ENCODE results near the gene MYO1A. TPM values are rescaled to one million over a fixed set of nuclear protein-coding genes. Genes with fewer than 3 reads are reported as not detected.
A peak's percentile ranks its signal among the peaks of the same experiment; 100 is the strongest.

MYO1A gene
- total and polyA plus RNA-seq, 2 of the 13 experiments (the other 11 are each of a cell fraction or from before 2014, with no cell fraction given): 5.3 to 6.0 TPM

GRCh38 chr12:57078519-57079404, 28.8 kb upstream of the MYO1A start, which contains the start of gene NEMP1 (continued):
- no peak for TF ChIP-seq CSRNP2 (CRISPR knock-in tag; conservative IDR thresholded peaks at IDR 0.05; ENCODE audit: low read depth)
- TF ChIP-seq LCORL (IDR thresholded peaks at IDR 0.05): no peak
- TF ChIP-seq LCORL (CRISPR knock-in tag; IDR thresholded peaks at IDR 0.05): no peak; the same call in 1 of the 2 replicates
- TF ChIP-seq ZNF879 (CRISPR knock-in tag; IDR thresholded peaks at IDR 0.05): no peak
- TF ChIP-seq KAT7 (CRISPR knock-in tag; IDR thresholded peaks at IDR 0.05; ENCODE audit: borderline replicate concordance): no peak
- no peak for TF ChIP-seq STAT5B (CRISPR knock-in tag; IDR thresholded peaks at IDR 0.05)
- peak; percentile 86 for TF ChIP-seq ERF (CRISPR knock-in tag; IDR thresholded peaks at IDR 0.05)
- TF ChIP-seq ZNF652 (CRISPR knock-in tag; IDR thresholded peaks at IDR 0.05; ENCODE audit: borderline replicate concordance, low read depth): no peak
- TF ChIP-seq ZNF296 (CRISPR knock-in tag; conservative IDR thresholded peaks at IDR 0.05): no peak; the same call in 1 of the 2 replicates
- TF ChIP-seq KDM1A (CRISPR knock-in tag; IDR thresholded peaks at IDR 0.05): no peak
- TF ChIP-seq TRIM22 (IDR thresholded peaks at IDR 0.05): no peak
- no peak for TF ChIP-seq ETS1 (CRISPR knock-in tag; IDR thresholded peaks at IDR 0.05)
- TF ChIP-seq TEAD3 (CRISPR knock-in tag; optimal IDR thresholded peaks at IDR 0.05; ENCODE audit: borderline replicate concordance): peak; percentile 17
- TF ChIP-seq HOXA3 (CRISPR knock-in tag; IDR thresholded peaks at IDR 0.05): peak; percentile 74; the same call in 1 of the 2 replicates
- peak; percentile 56; the same call in 1 of the 2 replicates for TF ChIP-seq HNF1B (CRISPR knock-in tag; IDR thresholded peaks at IDR 0.05)
- TF ChIP-seq ZBTB26 (CRISPR knock-in tag; IDR thresholded peaks at IDR 0.05; ENCODE audit: borderline replicate concordance): no peak
- TF ChIP-seq GTF2F1 (IDR thresholded peaks at IDR 0.05; ENCODE audit: low read length): no peak
- TF ChIP-seq ZNF33B (CRISPR knock-in tag; IDR thresholded peaks at IDR 0.05): no peak
- TF ChIP-seq ZNF460 (CRISPR knock-in tag; IDR thresholded peaks at IDR 0.05; ENCODE audit: borderline replicate concordance): no peak
- no peak for TF ChIP-seq GZF1 (CRISPR knock-in tag; IDR thresholded peaks at IDR 0.05)
- TF ChIP-seq ZNF20 (CRISPR knock-in tag; IDR thresholded peaks at IDR 0.05): no peak
- TF ChIP-seq MLX (CRISPR knock-in tag; IDR thresholded peaks at IDR 0.05): no peak
- no peak for TF ChIP-seq MEIS1 (CRISPR knock-in tag; IDR thresholded peaks at IDR 0.05; ENCODE audit: borderline replicate concordance)

Measured in HepG2 (cell line).